GM18870 (cell line): ENCODE results near the gene FMN1.
A peak's percentile ranks its signal among the peaks of the same experiment; 100 is the strongest.

Experiments used
- ATAC-seq: cut with Tn5 transposase; IDR thresholded peaks from one replicate; pipeline ENCODE4 v1.9.1; 2021; ENCODE audit warnings: moderate library complexity; ENCODE audit not compliant: unreplicated experiment

Gene FMN1

GRCh38 chr15:32838338-32838737, 356.2 kb downstream of the FMN1 start:
- no peak for ATAC-seq

GRCh38 chr15:32837935-32838334, 356.6 kb downstream of the FMN1 start:
- ATAC-seq, result no peak

GRCh38 chr15:32834156-32834555, 360.4 kb downstream of the FMN1 start:
- ATAC-seq, result peak; percentile 94

GRCh38 chr15:32833379-32833821, 361.1 kb downstream of the FMN1 start:
- no peak for ATAC-seq

- ATAC-seq, result no peak
Measured at GRCh38 chr15:32831485-32831884, 363.0 kb downstream of the FMN1 start.

GRCh38 chr15:32830241-32830640, 364.3 kb downstream of the FMN1 start:
- ATAC-seq, result no peak

- ATAC-seq, result no peak
Measured at GRCh38 chr15:32829436-32829835, 365.1 kb downstream of the FMN1 start.

- no peak for ATAC-seq
Measured at GRCh38 chr15:32828507-32829186, 365.9 kb downstream of the FMN1 start.

GRCh38 chr15:32826685-32827084, 367.8 kb downstream of the FMN1 start:
- ATAC-seq, result no peak

- ATAC-seq, result no peak
Measured at GRCh38 chr15:32825219-32825618, 369.3 kb downstream of the FMN1 start.

GRCh38 chr15:32824777-32825176, 369.7 kb downstream of the FMN1 start:
- no peak for ATAC-seq

- no peak for ATAC-seq
Measured at GRCh38 chr15:32823750-32824149, 370.8 kb downstream of the FMN1 start.

GRCh38 chr15:32822739-32823138, 371.8 kb downstream of the FMN1 start:
- ATAC-seq, result no peak

- ATAC-seq, result no peak
Measured at GRCh38 chr15:32819448-32819847, 375.1 kb downstream of the FMN1 start.

- no peak for ATAC-seq
Measured at GRCh38 chr15:32818758-32819447, 375.6 kb downstream of the FMN1 start.

- ATAC-seq, result no peak
Measured at GRCh38 chr15:32817577-32817976, 376.9 kb downstream of the FMN1 start.

- ATAC-seq, result no peak
Measured at GRCh38 chr15:32807331-32807730, 387.2 kb downstream of the FMN1 start.

- no peak for ATAC-seq
Measured at GRCh38 chr15:32803631-32804030, 390.9 kb downstream of the FMN1 start.

- ATAC-seq, result no peak
Measured at GRCh38 chr15:32802286-32802936, 392.1 kb downstream of the FMN1 start.

GRCh38 chr15:32799936-32800535, 394.5 kb downstream of the FMN1 start:
- no peak for ATAC-seq

GRCh38 chr15:32796856-32797255, 397.7 kb downstream of the FMN1 start:
- ATAC-seq, result no peak

GRCh38 chr15:32794973-32795372, 399.5 kb downstream of the FMN1 start:
- no peak for ATAC-seq
